Measurements from ENCODE around the gene TBC1D10B.
A peak's percentile ranks its signal among the peaks of the same experiment; 100 is the strongest.

The TBC1D10B gene

GRCh38 chr16:30366511-30366910, 3.8 kb downstream of the TBC1D10B start:
- H3K4me3 ChIP-seq, result peak overlapping the region in 6 of 10 experiments; percentile 20 to 99 (median 96); a peak in 8 of 20 replicates
- peaks cover 38 to 80% (median 71%) of the 10 kb centered on the region in 11 experiments for H4K20me1 ChIP-seq
- H3K27me3 ChIP-seq, result no peaks in the 10 kb centered on the region
- no peak for TF ChIP-seq Cebpa-rat (IDR thresholded peaks at IDR 0.05)
- H3K4me2 ChIP-seq, result peak overlapping the region; percentile 97 to 100 (median 99)
- H3K9me3 ChIP-seq (replicated peaks in 1 of 11), result no peaks in the 10 kb centered on the region
- peaks cover 26 to 52% (median 37%) of the 10 kb centered on the region in 10 experiments for H3K4me1 ChIP-seq
- peak overlapping the region; percentile 9 to 97 (median 90); a peak in 15 of 22 replicates for H3K9ac ChIP-seq
- H3K36me3 ChIP-seq, result peaks cover 47 to 66% (median 58%) of the 10 kb centered on the region in 11 experiments
- H3K27ac ChIP-seq, result no peak overlapping the region; a peak in 1 of 22 replicates

DNA sequence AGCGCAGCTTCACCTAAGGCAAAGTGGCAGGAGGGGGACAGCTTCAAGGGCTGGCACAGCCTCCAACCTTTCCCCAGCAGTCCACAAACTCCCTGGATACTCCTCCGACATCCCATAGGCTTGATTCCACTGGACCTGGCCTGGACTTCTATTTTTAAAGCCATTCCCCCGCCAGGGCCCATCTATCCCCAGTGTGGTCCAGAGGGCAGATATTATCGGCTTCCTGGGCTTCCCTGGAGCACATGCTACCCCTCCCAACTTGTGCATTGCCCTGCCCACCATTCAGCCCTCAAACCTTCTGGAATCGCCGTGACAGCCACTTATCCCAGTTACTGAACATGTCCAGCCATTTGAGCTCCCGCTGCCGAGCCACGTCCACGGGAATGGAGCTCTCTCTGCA, 5.1 kb downstream of the TBC1D10B start:
- Histone ChIP-seq H3K4me2 (peak overlapping the region in 2 of 11 experiments; percentile 4 to 98; a peak in 2 of 22 replicates), H3K27me3 (no peaks in the 10 kb centered on the region), H3K36me3 (peaks cover 60 to 79% (median 71%) of the 10 kb centered on the region in 11 experiments), H3K9me3 (replicated peaks in 1 of 11) (no peaks in the 10 kb centered on the region), H3K4me3 (no peak overlapping the region), H3K27ac (no peak overlapping the region), H3K4me1 (peaks cover 22 to 47% (median 32%) of the 10 kb centered on the region in 10 experiments), H4K20me1 (peaks cover 38 to 92% (median 78%) of the 10 kb centered on the region in 11 experiments), H3K9ac (peak overlapping the region in 6 of 11 experiments; percentile 5 to 91 (median 42); a peak in 7 of 22 replicates)
- no peak for TF ChIP-seq Cebpa-rat (IDR thresholded peaks at IDR 0.05)

DNA sequence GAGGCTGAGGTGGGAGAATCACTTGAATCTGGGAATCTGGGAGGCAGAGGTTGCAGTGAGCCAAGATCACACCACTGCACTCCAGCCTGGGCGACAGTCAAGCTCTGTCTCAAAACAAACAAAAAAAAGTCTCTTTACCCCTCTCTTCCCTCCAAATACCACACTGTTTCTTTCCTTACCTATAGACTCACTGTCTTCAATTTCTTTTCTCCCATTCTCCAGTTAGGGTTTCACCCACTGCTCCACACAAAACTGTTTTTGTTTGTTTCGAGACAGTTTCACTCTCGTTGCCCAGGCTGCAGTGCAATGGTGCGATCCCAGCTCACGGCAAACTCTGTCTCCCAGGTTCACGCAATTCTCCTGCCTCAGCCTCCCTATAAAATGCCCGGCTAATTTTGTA, 9.1 kb downstream of the TBC1D10B start:
- H3K36me3 ChIP-seq, result peaks cover 93 to 100% (median 98%) of the 10 kb centered on the region in 11 experiments
- H3K4me2 ChIP-seq, result no peak overlapping the region
- 0 out of 22 replicates have a peak overlapping the region, but pooled peaks of 1 of the 11 experiments have one; percentile 18 for H3K9ac ChIP-seq
- no peaks in the 10 kb centered on the region for H3K9me3 ChIP-seq (replicated peaks in 1 of 11)
- H4K20me1 ChIP-seq, result peaks cover 8 to 95% (median 56%) of the 10 kb centered on the region in 11 experiments; a peak in 21 of 22 replicates
- H3K27ac ChIP-seq, result no peak overlapping the region
- no peak for TF ChIP-seq Cebpa-rat (IDR thresholded peaks at IDR 0.05)
- peaks cover 16 to 38% (median 29%) of the 10 kb centered on the region in 10 experiments for H3K4me1 ChIP-seq
- H3K27me3 ChIP-seq, result no peaks in the 10 kb centered on the region
- H3K4me3 ChIP-seq, result no peak overlapping the region

GRCh38 chr16:30359871-30360170, 10.5 kb downstream of the TBC1D10B start:
- Histone ChIP-seq H3K9ac (peak overlapping the region in 7 of 11 experiments; percentile 15 to 44 (median 32); a peak in 9 of 22 replicates), H3K27ac (peak overlapping the region in 1 of 11 experiments; percentile 13; a peak in 1 of 22 replicates)

DNA sequence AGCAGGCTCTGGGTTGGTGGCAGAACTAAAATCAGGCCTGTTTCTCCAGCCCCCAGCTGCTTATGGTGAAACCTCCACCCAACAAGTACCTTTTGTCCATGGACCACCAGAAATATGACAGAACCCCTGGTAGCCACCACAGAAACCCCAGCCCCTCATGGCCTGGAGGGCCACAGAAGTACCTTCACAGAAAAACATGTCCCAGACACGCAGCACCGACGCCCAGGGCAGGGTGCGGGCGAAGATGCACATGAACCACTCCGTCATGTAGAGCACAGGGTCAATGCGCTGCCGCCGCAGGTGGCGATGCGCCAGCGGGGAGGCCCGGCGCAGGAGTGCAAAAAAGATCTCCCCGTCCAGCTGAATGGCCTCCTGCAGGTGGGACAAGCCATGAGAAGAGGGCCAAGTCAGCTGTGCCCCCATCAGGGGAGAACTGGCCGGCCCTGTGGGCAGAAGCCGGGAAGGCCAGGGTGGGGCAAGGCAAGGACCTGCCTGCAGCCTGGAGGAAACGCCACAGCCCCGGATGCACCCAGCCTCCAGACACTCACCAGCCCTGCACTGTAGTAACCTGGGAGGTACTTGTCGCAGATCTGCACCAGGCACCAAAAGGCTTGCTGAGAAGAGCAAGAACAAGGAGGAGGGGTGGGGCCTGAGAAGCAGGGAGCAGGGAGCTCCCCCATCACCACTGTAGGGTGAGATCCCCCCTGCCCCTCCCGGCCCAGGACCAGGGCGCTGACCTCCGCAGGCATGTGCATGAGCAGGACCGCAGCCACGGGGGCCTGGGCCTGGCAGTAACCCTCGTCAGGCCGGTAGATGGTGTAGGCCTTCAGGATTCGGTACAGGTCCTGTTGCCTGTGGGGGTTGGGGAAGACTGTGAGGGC, 11.1 kb downstream of the TBC1D10B start:
- TF ChIP-seq Cebpa-rat (IDR thresholded peaks at IDR 0.05), result no peak
- H3K36me3 ChIP-seq, result peaks cover 74 to 82% (median 78%) of the 10 kb centered on the region in 11 experiments

More at GRCh38 chr16:30359871-30360170, 10.5 kb downstream of the TBC1D10B start:
- Histone ChIP-seq H3K4me2 (no peak overlapping the region), H4K20me1 (peaks cover 4 to 81% (median 42%) of the 10 kb centered on the region in 11 experiments; a peak in 20 of 22 replicates), H3K27me3 (no peaks in the 10 kb centered on the region), H3K4me1 (peaks cover 22 to 33% (median 27%) of the 10 kb centered on the region in 10 experiments), H3K4me3 (no peak overlapping the region), H3K36me3 (peaks cover 80 to 87% (median 84%) of the 10 kb centered on the region in 11 experiments), H3K9me3 (replicated peaks in 1 of 11) (no peaks in the 10 kb centered on the region)
- no peak for TF ChIP-seq Cebpa-rat (IDR thresholded peaks at IDR 0.05)

GRCh38 chr16:30358577-30358936, 11.7 kb downstream of the TBC1D10B start:
- Histone ChIP-seq H3K27me3 (no peaks in the 10 kb centered on the region), H4K20me1 (peaks cover 7 to 75% (median 41%) of the 10 kb centered on the region in 11 experiments; a peak in 18 of 22 replicates), H3K4me2 (no peak overlapping the region), H3K9me3 (replicated peaks in 1 of 11) (no peaks in the 10 kb centered on the region), H3K4me3 (no peak overlapping the region), H3K9ac (peak overlapping the region in 6 of 11 experiments; percentile 11 to 91 (median 34); a peak in 4 of 22 replicates), H3K4me1 (peaks cover 28 to 37% (median 33%) of the 10 kb centered on the region in 10 experiments), H3K36me3 (peaks cover 72 to 80% (median 76%) of the 10 kb centered on the region in 11 experiments), H3K27ac (no peak overlapping the region)
- no peak for TF ChIP-seq Cebpa-rat (IDR thresholded peaks at IDR 0.05)

More for the DNA sequence above, 11.1 kb downstream of the TBC1D10B start:
- Histone ChIP-seq H3K4me3 (no peak overlapping the region), H3K4me2 (no peak overlapping the region), H3K27me3 (no peaks in the 10 kb centered on the region), H3K9me3 (replicated peaks in 1 of 11) (no peaks in the 10 kb centered on the region), H4K20me1 (peaks cover 1 to 76% (median 40%) of the 10 kb centered on the region in 11 experiments; a peak in 18 of 22 replicates), H3K9ac (peak overlapping the region in 8 of 11 experiments; percentile 15 to 91 (median 29); a peak in 7 of 22 replicates), H3K4me1 (peaks cover 22 to 31% (median 26%) of the 10 kb centered on the region in 10 experiments), H3K27ac (0 out of 22 replicates have a peak overlapping the region, but pooled peaks of 1 of the 11 experiments have one; percentile 13)

- peak overlapping the region in 8 of 11 experiments; percentile 7 to 98 (median 96); a peak in 10 of 22 replicates for H3K4me2 ChIP-seq
- H3K27ac ChIP-seq, result peak overlapping the region in 7 of 11 experiments; percentile 6 to 41 (median 36); a peak in 6 of 22 replicates
- peak overlapping the region; percentile 18 to 96 (median 42); a peak in 14 of 22 replicates for H3K9ac ChIP-seq
- peaks cover 31 to 43% (median 37%) of the 10 kb centered on the region in 10 experiments for H3K4me1 ChIP-seq
- H3K27me3 ChIP-seq, result no peaks in the 10 kb centered on the region
- no peak for TF ChIP-seq Cebpa-rat (IDR thresholded peaks at IDR 0.05)
- H3K36me3 ChIP-seq, result peaks cover 72 to 80% (median 77%) of the 10 kb centered on the region in 11 experiments
- no peaks in the 10 kb centered on the region for H3K9me3 ChIP-seq (replicated peaks in 1 of 11)
- peaks cover 10 to 74% (median 41%) of the 10 kb centered on the region in 11 experiments; a peak in 18 of 22 replicates for H4K20me1 ChIP-seq
- no peak overlapping the region for H3K4me3 ChIP-seq
Observed at GRCh38 chr16:30357715-30358576, 12.3 kb downstream of the TBC1D10B start.
